Putamen (tissue), 1 donor: Measurements from ENCODE around the gene UBFD1.
"Not testable (repeated sequence)": the region's sequence is repeated elsewhere in the genome, so short reads cannot be mapped to it uniquely, and the experiment has no call there.

ENCODE experiments used
- DNase-seq: peaks from one replicate; pipeline ENCODE4 v3.0.0-alpha.2; 2016; ENCODE audit warnings: low spot score

Gene UBFD1

DNA sequence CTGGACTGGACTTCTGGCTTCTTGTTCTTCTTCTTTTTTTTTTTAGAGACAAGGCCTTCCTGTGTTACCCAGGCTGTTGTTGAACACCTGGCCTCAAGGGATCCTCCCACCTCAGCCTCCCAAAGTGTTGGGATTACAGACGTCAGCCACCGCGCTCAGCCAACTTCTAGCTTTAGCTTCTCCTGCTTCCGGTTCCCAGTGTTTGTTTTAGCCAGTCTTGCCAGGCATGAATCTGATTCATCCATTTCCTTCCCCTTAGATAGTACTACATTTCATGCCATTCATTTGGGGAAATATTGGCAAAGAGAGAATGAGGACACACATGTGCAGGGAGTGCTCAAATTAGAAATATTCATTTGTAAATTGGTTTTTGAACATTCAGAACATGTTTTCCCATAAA lies 50.7 kb downstream of the UBFD1 start:
- DNase-seq = no peak

DNA sequence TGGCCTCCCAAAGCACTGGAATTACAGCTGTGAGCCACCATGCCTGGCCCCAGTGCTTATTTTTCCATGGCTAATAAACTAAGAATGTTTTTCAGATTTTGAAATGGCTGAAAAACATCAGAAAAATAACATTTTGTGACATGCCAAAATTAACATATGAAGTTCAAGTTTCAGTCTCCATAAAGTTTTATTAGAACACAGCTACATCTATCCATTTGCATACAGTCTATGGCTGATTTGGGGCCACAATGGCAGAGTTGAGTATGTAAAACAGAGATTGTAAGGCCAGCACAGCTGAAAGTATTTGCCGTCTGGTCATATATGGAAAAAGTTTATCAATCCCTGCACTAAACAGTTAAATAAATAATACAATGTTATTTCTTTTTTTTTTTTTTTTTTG lies 52.4 kb downstream of the UBFD1 start:
- DNase-seq = no peak

DNA sequence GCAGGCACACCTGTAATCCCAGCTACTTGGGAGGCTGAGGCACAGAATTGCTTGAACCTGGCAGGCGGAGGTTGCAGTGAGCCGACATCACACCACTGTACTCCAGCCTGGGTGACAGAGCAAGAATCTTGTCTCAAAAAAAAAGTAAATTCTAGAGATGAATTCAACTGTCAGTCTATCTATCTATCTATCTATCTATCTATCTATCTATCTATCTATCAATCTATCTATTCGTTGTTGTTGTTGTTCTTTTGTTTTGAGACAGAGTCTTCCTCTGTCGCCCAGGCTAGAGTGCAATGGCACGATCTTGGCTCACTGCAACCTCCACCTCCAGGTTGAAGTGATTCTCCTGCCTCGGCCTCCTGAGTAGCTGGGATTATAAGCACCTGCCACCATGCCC lies 53.4 kb downstream of the UBFD1 start:
- not testable (repeated sequence) for DNase-seq

DNA sequence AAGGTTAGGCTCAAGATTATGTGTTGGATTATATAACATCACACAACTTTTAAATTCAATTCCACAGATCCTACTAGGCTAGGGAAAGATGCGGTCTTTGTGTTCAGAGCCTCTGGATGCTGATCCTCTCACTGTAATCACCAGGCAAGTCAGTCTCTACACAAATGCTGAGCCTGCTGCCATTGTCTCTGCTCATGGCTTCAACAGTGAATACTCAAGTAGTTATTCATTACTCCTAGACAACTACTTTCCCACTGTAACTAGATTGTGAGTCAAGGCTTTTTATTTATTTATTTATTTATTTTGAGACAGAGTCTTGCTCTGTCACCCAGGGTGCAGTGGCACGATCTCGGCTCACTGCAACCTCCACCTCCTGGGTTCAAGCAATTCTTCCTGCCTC lies 54.4 kb downstream of the UBFD1 start:
- no peak for DNase-seq

DNA sequence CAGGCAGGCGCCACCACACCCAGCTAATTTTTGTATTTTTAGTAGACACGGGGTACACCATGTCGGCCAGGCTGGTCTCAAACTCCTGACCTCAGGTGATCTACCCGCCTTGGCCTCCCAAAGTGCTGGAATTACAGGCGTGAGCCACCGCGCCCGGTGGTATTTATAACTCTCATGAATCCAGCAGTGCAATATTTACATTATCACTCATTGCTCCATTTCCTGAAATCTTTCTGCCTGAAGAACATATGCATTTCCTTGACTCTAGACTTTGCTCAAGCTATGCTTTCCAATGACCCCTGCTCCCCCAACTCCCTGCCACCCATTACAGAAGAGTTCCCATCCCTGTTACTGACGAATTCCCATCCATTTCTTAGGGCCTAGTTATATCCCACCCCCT lies 58.3 kb downstream of the UBFD1 start:
- no peak for DNase-seq
